SU-DHL-6 (cell line): ENCODE results near the gene KCNH1.

Experiments used
- H2AFZ ChIP-seq: fragments of 200-600 bp; sonication (generic); 2 replicates; pipeline ENCODE4 v1.6.1; 2014; ENCODE audit warnings: low read depth, mild to moderate bottlenecking, moderate library complexity, mixed read lengths, antibody characterized with exemption, low read length; ENCODE audit not compliant: severe bottlenecking
- H3F3A ChIP-seq: fragments of 200-600 bp; shearing (Covaris generic); 2 replicates; pipeline ENCODE4 v1.6.0; 2016; ENCODE audit warnings: antibody characterized with exemption, mild to moderate bottlenecking; ENCODE audit not compliant: insufficient read depth
- H3K27ac ChIP-seq: fragments of 200-600 bp; sonication (generic); 2 replicates; pipeline ENCODE4 v1.5.1; 2016; ENCODE audit warnings: low read depth, mild to moderate bottlenecking, low read length, moderate library complexity, mixed read lengths
- H3K27me3 ChIP-seq: fragments of 200-600 bp; sonication (generic), shearing (Covaris generic); 2 replicates; pipeline ENCODE4 v1.6.0; 2014; ENCODE audit warnings: mild to moderate bottlenecking, low read length
- H3K36me3 ChIP-seq: fragments of 200-600 bp; sonication (generic); 2 replicates; pipeline ENCODE4 v1.6.1; 2014; ENCODE audit warnings: mild to moderate bottlenecking, low read length, mixed read lengths
- H3K4me2 ChIP-seq: fragments of 300-600, 200-600 bp; shearing (Covaris generic), sonication (generic); 2 replicates; pipeline ENCODE4 v1.6.0; 2014; ENCODE audit warnings: low read length, low read depth, mild to moderate bottlenecking; ENCODE audit not compliant: poor library complexity, severe bottlenecking
- H3K4me3 ChIP-seq: fragments of 200-600 bp; sonication (generic); 2 replicates; pipeline ENCODE4 v1.5.1; 2014; ENCODE audit warnings: antibody characterized with exemption, low read length, mild to moderate bottlenecking, mixed read lengths; ENCODE audit not compliant: insufficient read depth, poor library complexity, severe bottlenecking
- H3K79me2 ChIP-seq: fragments of 200-600 bp; sonication (generic); 2 replicates; pipeline ENCODE4 v1.6.1; 2014; ENCODE audit warnings: mild to moderate bottlenecking, low read length, moderate library complexity; ENCODE audit not compliant: insufficient read depth
- H3K9ac ChIP-seq: fragments of 200-600 bp; sonication (generic); 2 replicates; pipeline ENCODE4 v1.7.0; 2014; ENCODE audit warnings: mild to moderate bottlenecking, low read length
- H3K9me2 ChIP-seq: fragments of 200-600 bp; sonication (generic); replicated peaks from 2 replicates; pipeline ENCODE4 v1.6.1; 2014; ENCODE audit warnings: low read length; ENCODE audit not compliant: insufficient read depth
- H3K9me3 ChIP-seq: fragments of 200-600 bp; sonication (generic); 2 replicates; pipeline ENCODE4 v1.6.1; 2014; ENCODE audit warnings: low read length, mixed read lengths; ENCODE audit not compliant: insufficient read depth
- H4K20me1 ChIP-seq: fragments of 200-600 bp; sonication (generic); 2 replicates; pipeline ENCODE4 v1.6.1; 2014; ENCODE audit warnings: low read depth, mild to moderate bottlenecking, antibody characterized with exemption, low read length, moderate library complexity, mixed read lengths
- EZH2phosphoT487 ChIP-seq: fragments of 200-600 bp; sonication (generic), shearing (Covaris generic); conservative IDR thresholded peaks from 2 replicates; pipeline ENCODE4 v1.6.1; 2018; ENCODE audit warnings: mild to moderate bottlenecking, antibody characterized with exemption, low read length, moderate library complexity, mixed read lengths
- TF ChIP-seq, protein P1 (sequence below): fragments of 200-600 bp; sonication (generic); IDR thresholded peaks from one replicate; pipeline ENCODE4 v1.5.1; 2017; ENCODE audit warnings: antibody characterized with exemption, mild to moderate bottlenecking, low read length, moderate library complexity; ENCODE audit not compliant: insufficient read depth, poor library complexity, severe bottlenecking

Gene KCNH1

GRCh38 chr1:211133836-211134669, at the start of gene KCNH1:
TSS of gene KCNH1 (minus strand) at chr1:211134148. CDS start at chr1:211133945, 203 bp downstream.
- Histone ChIP-seq H3K27me3 (peaks cover 5% of the 10 kb centered on the region), H3K4me3 (no peak within 1 kb of the TSS), H3K9me2 (no peaks in the 10 kb centered on the region), H3K27ac (no peak within 1 kb of the TSS), H3K4me2 (no peak within 1 kb of the TSS), H3K9ac (no peak within 1 kb of the TSS), H3K79me2 (no peaks in the 10 kb centered on the region), H3F3A (no peaks in the 10 kb centered on the region), H4K20me1 (no peaks in the 10 kb centered on the region), H3K36me3 (no peaks in the 10 kb centered on the region), H2AFZ (no peak within 1 kb of the TSS), H3K9me3 (no peaks in the 10 kb centered on the region)
- TF ChIP-seq, protein P1, sequence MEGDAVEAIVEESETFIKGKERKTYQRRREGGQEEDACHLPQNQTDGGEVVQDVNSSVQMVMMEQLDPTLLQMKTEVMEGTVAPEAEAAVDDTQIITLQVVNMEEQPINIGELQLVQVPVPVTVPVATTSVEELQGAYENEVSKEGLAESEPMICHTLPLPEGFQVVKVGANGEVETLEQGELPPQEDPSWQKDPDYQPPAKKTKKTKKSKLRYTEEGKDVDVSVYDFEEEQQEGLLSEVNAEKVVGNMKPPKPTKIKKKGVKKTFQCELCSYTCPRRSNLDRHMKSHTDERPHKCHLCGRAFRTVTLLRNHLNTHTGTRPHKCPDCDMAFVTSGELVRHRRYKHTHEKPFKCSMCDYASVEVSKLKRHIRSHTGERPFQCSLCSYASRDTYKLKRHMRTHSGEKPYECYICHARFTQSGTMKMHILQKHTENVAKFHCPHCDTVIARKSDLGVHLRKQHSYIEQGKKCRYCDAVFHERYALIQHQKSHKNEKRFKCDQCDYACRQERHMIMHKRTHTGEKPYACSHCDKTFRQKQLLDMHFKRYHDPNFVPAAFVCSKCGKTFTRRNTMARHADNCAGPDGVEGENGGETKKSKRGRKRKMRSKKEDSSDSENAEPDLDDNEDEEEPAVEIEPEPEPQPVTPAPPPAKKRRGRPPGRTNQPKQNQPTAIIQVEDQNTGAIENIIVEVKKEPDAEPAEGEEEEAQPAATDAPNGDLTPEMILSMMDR, result peak; percentile 41
- no peak for TF ChIP-seq EZH2phosphoT487

GRCh38 chr1:211182746-211183145, 48.8 kb upstream of the KCNH1 start:
- no peaks in the 10 kb centered on the region for H3K9me2 ChIP-seq
- no peak overlapping the region for H3K27ac ChIP-seq
- H3K4me2 ChIP-seq, result no peak overlapping the region
- no peaks in the 10 kb centered on the region for H3K9me3 ChIP-seq
- no peak overlapping the region for H3K4me3 ChIP-seq
- H3K79me2 ChIP-seq, result no peaks in the 10 kb centered on the region
- no peak overlapping the region for H3K9ac ChIP-seq
- no peak overlapping the region for H2AFZ ChIP-seq
- no peaks in the 10 kb centered on the region for H3K27me3 ChIP-seq
- TF ChIP-seq, protein P1, result no peak
- no peak for TF ChIP-seq EZH2phosphoT487
- H3K36me3 ChIP-seq, result no peaks in the 10 kb centered on the region
- H3F3A ChIP-seq, result no peaks in the 10 kb centered on the region
- no peaks in the 10 kb centered on the region for H4K20me1 ChIP-seq

DNA sequence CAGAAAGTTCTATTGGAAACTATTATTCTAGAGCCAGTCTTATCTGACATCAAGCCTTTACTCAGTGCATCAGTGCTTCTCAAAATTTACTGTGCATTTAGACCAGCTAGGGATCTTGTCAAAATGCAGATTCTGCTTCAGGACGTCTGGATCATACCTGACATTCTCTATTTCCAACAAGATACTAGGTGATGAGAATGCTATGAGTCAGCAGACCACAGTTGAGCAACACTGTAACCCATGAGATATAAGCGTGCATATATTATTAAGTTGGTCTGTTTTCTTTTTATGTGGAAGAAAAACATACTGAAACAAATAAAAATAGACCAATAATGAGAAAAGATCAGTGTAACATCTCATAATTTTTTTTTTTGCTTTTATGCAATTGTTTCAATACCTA, 40.4 kb upstream of the KCNH1 start:
- no peaks in the 10 kb centered on the region for H3K27me3 ChIP-seq
- H3K36me3 ChIP-seq, result no peaks in the 10 kb centered on the region
- H3K9me3 ChIP-seq, result no peaks in the 10 kb centered on the region
- TF ChIP-seq, protein P1, result no peak
- no peak for TF ChIP-seq EZH2phosphoT487
- H3K9me2 ChIP-seq, result no peaks in the 10 kb centered on the region
- H3F3A ChIP-seq, result no peaks in the 10 kb centered on the region
- H4K20me1 ChIP-seq, result no peaks in the 10 kb centered on the region; the same call in 1 of the 2 replicates
- H2AFZ ChIP-seq, result no peak overlapping the region
- no peak overlapping the region for H3K4me2 ChIP-seq
- H3K79me2 ChIP-seq, result no peaks in the 10 kb centered on the region
- H3K27ac ChIP-seq, result no peak overlapping the region
- H3K4me3 ChIP-seq, result no peak overlapping the region
- H3K9ac ChIP-seq, result no peak overlapping the region
